IMR-90 (cell line): ENCODE results near the gene LINGO1. TPM values are rescaled to one million over a fixed set of nuclear protein-coding genes. Genes with fewer than 3 reads are reported as not detected.

ENCODE experiments used
- ATAC-seq: fragments of 200-7000 bp; cut with Tn5 transposase; 2 replicates; pipeline ENCODE4 v1.9.1; 2020; ENCODE audit warnings: low read depth, mild to moderate bottlenecking, moderate library complexity
- BruUV-seq: library from RNA; stranded (reverse); fragments of 400-500 nt; replicated peaks from 2 replicates; lab custom pipeline; 2021; lab: Mats Ljungman, UMichigan
- CTCF ChIA-PET: fragments of 300-600 bp; formaldehyde crosslinking; extraction: SDS; loops from one replicate; lab custom pipeline; 2021; ENCODE audit warnings: antibody characterized with exemption; lab: Yijun Ruan, JAX
- POLR2A ChIA-PET: fragments of 300-600 bp; sonication (Branson Sonifier 250); formaldehyde crosslinking; loops from one replicate; lab custom pipeline; 2022; ENCODE audit warnings: antibody characterized with exemption; ENCODE audit not compliant: unreplicated experiment; lab: Charles Lee
- DNase-seq: peaks from one replicate; pipeline ENCODE4 v3.0.0; 2013
- H2AFZ ChIP-seq: replicated peaks from 2 replicates; pipeline ENCODE3; 2013; ENCODE audit warnings: low read length, mild to moderate bottlenecking; ENCODE audit not compliant: poor library complexity
- H2AK5ac ChIP-seq: 2 replicates; pipeline ENCODE4 v1.6.1; 2013; ENCODE audit warnings: low read depth, low read length, inconsistent platforms
- H2AK9ac ChIP-seq: replicated peaks from 2 replicates; pipeline ENCODE3; 2013; ENCODE audit warnings: mild to moderate bottlenecking, low read depth, low read length, moderate library complexity; ENCODE audit not compliant: poor library complexity
- H2BK120ac ChIP-seq: 2 replicates; pipeline ENCODE4 v1.6.1; 2013; ENCODE audit warnings: low read depth, low read length, inconsistent platforms
- H2BK15ac ChIP-seq: 3 replicates; pipeline ENCODE4 v1.6.1; 2013; ENCODE audit warnings: low read depth, low read length, inconsistent platforms
- H2BK20ac ChIP-seq: 2 replicates; pipeline ENCODE4 v1.6.1; 2013; ENCODE audit warnings: low read depth, mild to moderate bottlenecking, inconsistent platforms, low read length, moderate library complexity
- H2BK5ac ChIP-seq: 2 replicates; pipeline ENCODE4 v1.6.1; 2013; ENCODE audit warnings: mild to moderate bottlenecking, low read depth, low read length, inconsistent platforms; ENCODE audit not compliant: poor library complexity, severe bottlenecking
- H3K14ac ChIP-seq: replicated peaks from 2 replicates; pipeline ENCODE4 v1.6.1; 2013; ENCODE audit warnings: low read depth, low read length, inconsistent platforms
- H3K18ac ChIP-seq: 2 replicates; pipeline ENCODE4 v1.6.1; 2013; ENCODE audit warnings: low read depth, low read length, control low read depth
- H3K23ac ChIP-seq: 2 replicates; pipeline ENCODE4 v1.6.1; 2013; ENCODE audit warnings: low read depth, low read length, inconsistent platforms
- H3K27ac ChIP-seq: 2 replicates; pipeline ENCODE4 v1.5.1; 2013; ENCODE audit warnings: mild to moderate bottlenecking, control low read depth, low read length; ENCODE audit not compliant: insufficient read depth
- H3K27me3 ChIP-seq: 2 replicates; pipeline ENCODE4 v1.6.1; 2013; ENCODE audit warnings: low read length; ENCODE audit not compliant: control insufficient read depth, insufficient read depth
- H3K36me3 ChIP-seq: 2 replicates; pipeline ENCODE4 v1.6.1; 2013; ENCODE audit warnings: low read length, mixed read lengths; ENCODE audit not compliant: control insufficient read depth, insufficient read depth
- H3K4ac ChIP-seq: 2 replicates; pipeline ENCODE4 v1.6.1; 2013; ENCODE audit warnings: low read depth, low read length, inconsistent platforms
- H3K4me1 ChIP-seq: 2 replicates; pipeline ENCODE4 v1.6.1; 2013; ENCODE audit warnings: low read length, mixed read lengths; ENCODE audit not compliant: control insufficient read depth, insufficient read depth
- H3K4me2 ChIP-seq: 2 replicates; pipeline ENCODE4 v1.6.1; 2013; ENCODE audit warnings: low read depth, mild to moderate bottlenecking, control low read depth, low read length, moderate library complexity
- H3K4me3 ChIP-seq: 2 replicates; pipeline ENCODE4 v1.5.1; 2013; ENCODE audit warnings: low read depth, mild to moderate bottlenecking, control low read depth, low read length, moderate library complexity; ENCODE audit not compliant: insufficient read depth
- H3K56ac ChIP-seq: 2 replicates; pipeline ENCODE4 v1.6.1; 2013; ENCODE audit warnings: low read length, inconsistent platforms; ENCODE audit not compliant: insufficient read depth; ENCODE audit errors: extremely low read depth
- H3K79me1 ChIP-seq, 2 experiments: 2 replicates each; pipeline ENCODE4 v1.6.1; 2013; ENCODE audit warnings: low read length in 2 of 2, inconsistent platforms in 1 of 2, low read depth in 1 of 2
- H3K9ac ChIP-seq: 2 replicates; pipeline ENCODE4 v1.6.1; 2013; ENCODE audit warnings: low read depth, low read length, control low read depth
- H3K9me1 ChIP-seq: 2 replicates; pipeline ENCODE4 v1.6.1; 2013; ENCODE audit warnings: low read length, inconsistent platforms; ENCODE audit not compliant: insufficient read depth
- H3K9me3 ChIP-seq: 2 replicates; pipeline ENCODE4 v1.6.1; 2013; ENCODE audit warnings: low read length; ENCODE audit not compliant: control insufficient read depth, insufficient read depth
- H4K20me1 ChIP-seq: 2 replicates; pipeline ENCODE4 v1.6.1; 2013; ENCODE audit warnings: low read length, inconsistent platforms; ENCODE audit not compliant: insufficient read depth
- H4K5ac ChIP-seq: 2 replicates; pipeline ENCODE4 v1.6.1; 2013; ENCODE audit warnings: mild to moderate bottlenecking, low read depth, low read length, control low read depth
- H4K8ac ChIP-seq, 2 experiments: 2 replicates each; pipeline ENCODE4 v1.6.1; 2013; ENCODE audit warnings: low read depth in 2 of 2, low read length in 2 of 2, control low read depth in 1 of 2, inconsistent platforms in 1 of 2
- H4K91ac ChIP-seq: 2 replicates; pipeline ENCODE4 v1.6.1; 2013; ENCODE audit warnings: low read depth, low read length, inconsistent platforms; ENCODE audit not compliant: insufficient read depth
- BHLHE40 ChIP-seq: fragments of 150-350 bp; IDR thresholded peaks from 2 replicates; pipeline ENCODE4 v1.6.1; 2016; ENCODE audit warnings: mild to moderate bottlenecking, low read depth, low read length
- CHD1 ChIP-seq: IDR thresholded peaks from 2 replicates; pipeline ENCODE4 v1.6.1; 2012; ENCODE audit warnings: low read depth, low read length, improper control_type of control experiment
- CTCF ChIP-seq: conservative IDR thresholded peaks from 2 replicates; pipeline ENCODE4 v1.5.1; 2012; ENCODE audit warnings: mild to moderate bottlenecking, low read depth, low read length, improper control_type of control experiment
- ELK1 ChIP-seq: fragments of 150-350 bp; IDR thresholded peaks from 2 replicates; pipeline ENCODE4 v1.6.1; 2016; ENCODE audit warnings: low read depth, mild to moderate bottlenecking, low read length, moderate library complexity, borderline replicate concordance
- FOS ChIP-seq: fragments of 150-350 bp; IDR thresholded peaks from 2 replicates; pipeline ENCODE4 v1.6.1; 2016; ENCODE audit warnings: low read depth, low read length
- MAFK ChIP-seq: IDR thresholded peaks from 2 replicates; pipeline ENCODE4 v1.6.1; 2012; ENCODE audit warnings: low read depth, low read length, improper control_type of control experiment
- MAZ ChIP-seq: IDR thresholded peaks from 2 replicates; pipeline ENCODE4 v1.6.1; 2012; ENCODE audit warnings: low read depth, mild to moderate bottlenecking, low read length, improper control_type of control experiment, moderate library complexity, borderline replicate concordance
- NFE2L2 ChIP-seq: fragments of 150-350 bp; IDR thresholded peaks from 2 replicates; pipeline ENCODE4 v1.6.1; 2016; ENCODE audit warnings: low read depth, mild to moderate bottlenecking, low read length
- POLR2A ChIP-seq: IDR thresholded peaks from 2 replicates; pipeline ENCODE4 v1.6.1; 2012; ENCODE audit warnings: mild to moderate bottlenecking, low read depth, low read length
- RAD21 ChIP-seq: IDR thresholded peaks from 2 replicates; pipeline ENCODE4 v1.6.1; 2012; ENCODE audit warnings: low read length, improper control_type of control experiment
- RCOR1 ChIP-seq: IDR thresholded peaks from 2 replicates; pipeline ENCODE4 v1.6.1; 2012; ENCODE audit warnings: mild to moderate bottlenecking, low read length, improper control_type of control experiment; ENCODE audit not compliant: insufficient replicate concordance
- RFX5 ChIP-seq: IDR thresholded peaks from 2 replicates; pipeline ENCODE4 v1.8.0; 2012; ENCODE audit warnings: low read depth, mild to moderate bottlenecking, low read length, moderate library complexity
- SMC3 ChIP-seq: fragments of 150-350 bp; IDR thresholded peaks from 2 replicates; pipeline ENCODE4 v1.6.1; 2016; ENCODE audit warnings: low read depth, mild to moderate bottlenecking, antibody characterized with exemption, low read length, moderate library complexity
- USF2 ChIP-seq: fragments of 150-350 bp; IDR thresholded peaks from 2 replicates; pipeline ENCODE4 v1.6.1; 2017; ENCODE audit warnings: mild to moderate bottlenecking, antibody characterized with exemption, low read length, low read depth
- WGBS, 2 experiments: methylation state at CpG; one replicate each; pipeline versions ENCODE4 v1.1.5 to v1.1.7; 2013; ENCODE audit warnings: missing lambda C conversion rate in 2 of 2; ENCODE audit not compliant: insufficient read length in 1 of 2; ENCODE audit errors: extremely low coverage in 2 of 2; 5-methylcytosine and 5-hydroxymethylcytosine counted together
- dilution Hi-C: fragments of 300-500 bp; cut with HindIII; formaldehyde crosslinking; loops from one replicate; pipeline ENCODE4 v1.14.3; 2018; ENCODE audit warnings: low sequenced_read_pairs; ENCODE audit not compliant: unreplicated experiment
- in situ Hi-C: fragments of 300-500 bp; cut with MboI; formaldehyde crosslinking; loops from 3 replicates; pipeline ENCODE4 v1.14.3; 2019; ENCODE audit warnings: low sequenced_read_pairs, inconsistent platforms, mixed read lengths
- intact Hi-C: fragments of 100-400 bp; cut with micrococcal nuclease; formaldehyde crosslinking; loops from 2 replicates; pipeline ENCODE4 v1.10.0; 2022
- polyA plus RNA-seq, 3 experiments: library from polyadenylated mRNA; depleted of rRNA; stranded (reverse); fragments of >200 nt; gene quantifications; 2 replicates each; pipeline ENCODE4 v1.2.3, GENCODE V29; 2012; ENCODE audit warnings: low replicate concordance in 1 of 3
- total RNA-seq: library from RNA; depleted of rRNA; stranded (reverse); fragments of >200 nt; gene quantifications from 2 replicates; pipeline ENCODE4 v1.2.3, GENCODE V29; 2012

LINGO1 gene
- total and polyA plus RNA-seq, 2 of the 4 experiments (the other 2 are of a cell fraction): 0.05 TPM; not detected in 1

- H3K79me1 ChIP-seq: no peaks in the 10 kb centered on the region
- no peak overlapping the region for H2BK120ac ChIP-seq
- H4K91ac ChIP-seq: no peak overlapping the region
- H3K4me3 ChIP-seq: no peak overlapping the region
- no peak overlapping the region for H3K23ac ChIP-seq
- TF ChIP-seq ELK1 (no peak), MAZ (no peak), POLR2A (no peak), CTCF (no peak), NFE2L2 (no peak), BHLHE40 (no peak), MAFK (no peak), SMC3 (no peak), CHD1 (no peak), FOS (no peak), RAD21 (no peak), RFX5 (no peak), RCOR1 (no peak), USF2 (no peak)
- ChIA-PET CTCF (interaction anchor here (1.6 kb wide), 1 partner anchor 10 kb away, joined by 7 read pairs; the partner anchor contains the start of gene LINGO1), POLR2A (no interaction called here)
- H3K9me1 ChIP-seq: no peaks in the 10 kb centered on the region
- no peaks in the 10 kb centered on the region for H4K20me1 ChIP-seq
- in situ Hi-C loops: no loop called here
- no peak overlapping the region for H2AK9ac ChIP-seq
- no peak overlapping the region for H3K9ac ChIP-seq
- no peak overlapping the region for H2AK5ac ChIP-seq
- no peak overlapping the region for H3K4ac ChIP-seq
- H2AFZ ChIP-seq: peak overlapping the region; percentile 15
- no peak overlapping the region for H3K18ac ChIP-seq
- H3K4me2 ChIP-seq: no peak overlapping the region
- no peak overlapping the region for H2BK20ac ChIP-seq
- dilution Hi-C loops: no loop called here
- no peak overlapping the region for H2BK5ac ChIP-seq
- peaks cover 72% of the 10 kb centered on the region for H3K27me3 ChIP-seq
- no peak overlapping the region for H3K27ac ChIP-seq
- no peak overlapping the region for H3K14ac ChIP-seq
- H4K8ac ChIP-seq: no peak overlapping the region
- no peak for DNase-seq
- intact Hi-C loops: no loop called here
- no peak for ATAC-seq
- no peaks in the 10 kb centered on the region; the same call in 1 of the 2 replicates for H3K9me3 ChIP-seq
- no peaks in the 10 kb centered on the region for H3K36me3 ChIP-seq
- H4K5ac ChIP-seq: no peak overlapping the region
- H3K56ac ChIP-seq: no peak overlapping the region
- H2BK15ac ChIP-seq: no peak overlapping the region
- 47% methylated on average over 3 of the region's 18 CpGs; no CpG with 5 or more reads in 1 of the 2 experiments for WGBS, 2 experiments
- BruUV-seq: no TSS peak
- no peaks in the 10 kb centered on the region for H3K4me1 ChIP-seq
These were observed 9.6 kb downstream of the LINGO1 start for GRCh38 chr15:77622934-77623754.
